WTC11 (cell line): ENCODE data around the gene FGD5. TPM values are rescaled to one million over a fixed set of nuclear protein-coding genes. Genes with fewer than 3 reads are reported as not detected.

Experiments used
- ATAC-seq: fragments of 200-7000 bp; cut with Tn5 transposase; 2 replicates; pipeline ENCODE4 v1.10.0; 2021; ENCODE audit warnings: mild to moderate bottlenecking, moderate library complexity
- CTCF ChIA-PET: fragments of 300-600 bp; sonication (Branson Sonifier 250); formaldehyde crosslinking; loops from one replicate; lab custom pipeline; 2021; ENCODE audit warnings: antibody characterized with exemption; lab: Charles Lee
- POLR2A ChIA-PET: fragments of 350-600 bp; sonication (Branson Sonifier 250); formaldehyde crosslinking; loops from one replicate; lab custom pipeline; 2021; ENCODE audit warnings: antibody characterized with exemption; lab: Charles Lee
- DNase-seq: peaks from one replicate; pipeline ENCODE4 v3.0.0; 2021; ENCODE audit warnings: low spot score
- H3K27ac Mint-ChIP-seq: 2 replicates; pipeline ENCODE4 v1.8.0; 2021; ENCODE audit warnings: mixed read lengths
- H3K27me3 Mint-ChIP-seq: 2 replicates; pipeline ENCODE4 v1.8.0; 2021; ENCODE audit warnings: low read depth, mild to moderate bottlenecking, moderate library complexity, mixed read lengths
- H3K36me3 Mint-ChIP-seq: 2 replicates; pipeline ENCODE4 v1.8.0; 2021; ENCODE audit warnings: mixed read lengths
- H3K4me1 Mint-ChIP-seq: 2 replicates; pipeline ENCODE4 v1.8.0; 2022; ENCODE audit warnings: mixed read lengths
- H3K4me3 Mint-ChIP-seq: 2 replicates; pipeline ENCODE4 v1.8.0; 2021; ENCODE audit warnings: mild to moderate bottlenecking, moderate library complexity, mixed read lengths
- H3K9me3 Mint-ChIP-seq: 2 replicates; pipeline ENCODE4 v1.8.0; 2021; ENCODE audit warnings: mixed read lengths
- AR ChIP-seq: fragments of 250-450 bp; sonication (Bioruptor Pico); IDR thresholded peaks from 2 replicates; pipeline ENCODE4 v1.9.0; 2021; ENCODE audit warnings: mild to moderate bottlenecking
- CTCF ChIP-seq: fragments of 200-600 bp; IDR thresholded peaks from 2 replicates; pipeline ENCODE4 v1.8.0; 2022; ENCODE audit warnings: antibody characterized with exemption
- E2F1 ChIP-seq: sonication (generic); formaldehyde crosslinking; IDR thresholded peaks from 2 replicates; pipeline ENCODE4 v1.8.0; 2022; ENCODE audit warnings: mild to moderate bottlenecking, missing genetic modification reagents
- E2F4 ChIP-seq: sonication (generic); formaldehyde crosslinking; IDR thresholded peaks from 2 replicates; pipeline ENCODE4 v1.8.1; 2022; ENCODE audit warnings: low read depth, mild to moderate bottlenecking, moderate library complexity, missing genetic modification reagents, borderline replicate concordance
- FOXJ3 ChIP-seq: sonication (generic); formaldehyde crosslinking; IDR thresholded peaks from 2 replicates; pipeline ENCODE4 v1.9.0; 2021; ENCODE audit warnings: missing genetic modification reagents, mild to moderate bottlenecking, borderline replicate concordance
- HMGA2 ChIP-seq: fragments of 250-450 bp; sonication (Bioruptor Pico); IDR thresholded peaks from 2 replicates; pipeline ENCODE4 v1.4.0; 2021; ENCODE audit warnings: mild to moderate bottlenecking, moderate library complexity
- MLX ChIP-seq: sonication (generic); formaldehyde crosslinking; IDR thresholded peaks from 2 replicates; pipeline ENCODE4 v1.8.1; 2023; ENCODE audit warnings: mild to moderate bottlenecking, missing genetic modification reagents, moderate library complexity
- NFE2L1 ChIP-seq: sonication (generic); formaldehyde crosslinking; IDR thresholded peaks from 2 replicates; pipeline ENCODE4 v1.8.1; 2023; ENCODE audit warnings: missing genetic modification reagents
- NFYB ChIP-seq: sonication (generic); formaldehyde crosslinking; conservative IDR thresholded peaks from 2 replicates; pipeline ENCODE4 v1.8.0; 2022; ENCODE audit warnings: low read depth, missing genetic modification reagents
- NR1H2 ChIP-seq: sonication (generic); formaldehyde crosslinking; IDR thresholded peaks from 2 replicates; pipeline ENCODE4 v1.9.0; 2021; ENCODE audit warnings: mild to moderate bottlenecking, moderate library complexity, missing genetic modification reagents
- NR2C2 ChIP-seq: sonication (generic); formaldehyde crosslinking; IDR thresholded peaks from 2 replicates; pipeline ENCODE4 v1.8.0; 2022; ENCODE audit warnings: mild to moderate bottlenecking, missing genetic modification reagents
- PRRX2 ChIP-seq: fragments of 250-450 bp; sonication (Bioruptor Pico); IDR thresholded peaks from 2 replicates; pipeline ENCODE4 v1.8.0; 2021; ENCODE audit warnings: mild to moderate bottlenecking
- SMAD3 ChIP-seq: sonication (generic); formaldehyde crosslinking; IDR thresholded peaks from 2 replicates; pipeline ENCODE4 v1.8.0; 2022; ENCODE audit warnings: missing genetic modification reagents, mild to moderate bottlenecking, borderline replicate concordance
- STAT6 ChIP-seq: sonication (generic); formaldehyde crosslinking; conservative IDR thresholded peaks from 2 replicates; pipeline ENCODE4 v1.8.1; 2023; ENCODE audit warnings: mild to moderate bottlenecking, low read depth, missing genetic modification reagents, moderate library complexity
- TP53 ChIP-seq: sonication (generic); formaldehyde crosslinking; IDR thresholded peaks from 2 replicates; pipeline ENCODE4 v1.8.1; 2023; ENCODE audit warnings: mild to moderate bottlenecking, missing genetic modification reagents
- USF1 ChIP-seq: sonication (generic); formaldehyde crosslinking; IDR thresholded peaks from 2 replicates; pipeline ENCODE4 v1.8.0; 2022; ENCODE audit warnings: mild to moderate bottlenecking, missing genetic modification reagents
- ZBTB21 ChIP-seq: sonication (generic); formaldehyde crosslinking; IDR thresholded peaks from 2 replicates; pipeline ENCODE4 v1.8.1; 2023; ENCODE audit warnings: mild to moderate bottlenecking, missing genetic modification reagents, borderline replicate concordance
- ZNF121 ChIP-seq: sonication (generic); formaldehyde crosslinking; IDR thresholded peaks from 2 replicates; pipeline ENCODE4 v1.8.0; 2023; ENCODE audit warnings: missing genetic modification reagents
- ZNF219 ChIP-seq: sonication (generic); formaldehyde crosslinking; IDR thresholded peaks from 2 replicates; pipeline ENCODE4 v1.8.0; 2023; ENCODE audit warnings: missing genetic modification reagents, mild to moderate bottlenecking, borderline replicate concordance
- ZNF671 ChIP-seq: fragments of 250-450 bp; sonication (Bioruptor Pico); IDR thresholded peaks from 2 replicates; pipeline ENCODE4 v1.8.0; 2021; ENCODE audit warnings: mild to moderate bottlenecking
- total RNA-seq: library from RNA; stranded (reverse); gene quantifications from 3 replicates; pipeline ENCODE4 v1.2.3, GENCODE V29; 2021

The FGD5 gene
- total RNA-seq, 1 experiment from 2014 or later, result 18.3 TPM

GRCh38 chr3:14824646-14825045 lies 5.9 kb downstream of the FGD5 start:
- Mint-ChIP-seq H3K27me3 (no peaks in the 10 kb centered on the region), H3K4me1 (peaks cover 34% of the 10 kb centered on the region), H3K27ac (no peak overlapping the region), H3K4me3 (no peak overlapping the region), H3K9me3 (no peaks in the 10 kb centered on the region), H3K36me3 (no peaks in the 10 kb centered on the region)
- TF ChIP-seq E2F4 (CRISPR knock-in tag) (no peak), ZNF121 (CRISPR knock-in tag) (no peak), AR (CRISPR knock-in tag) (no peak), TP53 (CRISPR knock-in tag) (no peak), FOXJ3 (no peak), ZNF219 (CRISPR knock-in tag) (no peak), NR1H2 (no peak), MLX (CRISPR knock-in tag) (no peak), ZBTB21 (CRISPR knock-in tag) (no peak), USF1 (no peak), NR2C2 (CRISPR knock-in tag) (no peak), NFE2L1 (no peak), ZNF671 (no peak), STAT6 (CRISPR knock-in tag) (no peak), CTCF (no peak), PRRX2 (CRISPR knock-in tag) (no peak), NFYB (CRISPR knock-in tag) (no peak), E2F1 (CRISPR knock-in tag) (no peak), SMAD3 (CRISPR knock-in tag) (no peak), HMGA2 (CRISPR knock-in tag) (no peak)
- ChIA-PET POLR2A (no interaction called here), CTCF (interaction anchor here (1.1 kb wide), 1 partner anchor 43 kb away, joined by 3 read pairs; no protein-coding TSS in a partner anchor)
- ATAC-seq (no peak), DNase-seq (no peak)
